ENCODE measurements around the gene GUCA2B. TPM values are rescaled to one million over a fixed set of nuclear protein-coding genes. Genes with fewer than 3 reads are reported as not detected.
A peak's percentile ranks its signal among the peaks of the same experiment; 100 is the strongest.

GUCA2B gene
- total RNA-seq, 1 experiment from 2014 or later, result 0.84 TPM

GRCh38 chr1:42165511-42166210 is 12.5 kb downstream of the GUCA2B start:
- peak; percentile 99 for DNase-seq (ENCODE audit: low spot score)

GRCh38 chr1:42167611-42168390 is 14.6 kb downstream of the GUCA2B start:
- DNase-seq (ENCODE audit: low spot score), result no peak

GRCh38 chr1:42168391-42168670 is 15.1 kb downstream of the GUCA2B start:
- DNase-seq (ENCODE audit: low spot score), result no peak

- DNase-seq (ENCODE audit: low spot score), result no peak
Measured at GRCh38 chr1:42168763-42169162, 15.6 kb downstream of the GUCA2B start.

GRCh38 chr1:42170779-42171621 is 17.8 kb downstream of the GUCA2B start:
- DNase-seq (ENCODE audit: low spot score), result no peak

GRCh38 chr1:42171679-42172266 is 18.6 kb downstream of the GUCA2B start:
- DNase-seq (ENCODE audit: low spot score), result no peak

GRCh38 chr1:42172381-42173133 is 19.3 kb downstream of the GUCA2B start:
- DNase-seq (ENCODE audit: low spot score), result no peak

- DNase-seq (ENCODE audit: low spot score), result peak; percentile 74
Measured at GRCh38 chr1:42173155-42173933, 20.1 kb downstream of the GUCA2B start.

GRCh38 chr1:42173961-42174735 is 20.9 kb downstream of the GUCA2B start:
- DNase-seq (ENCODE audit: low spot score), result peak; percentile 39

GRCh38 chr1:42175314-42176054 is 22.3 kb downstream of the GUCA2B start:
- DNase-seq (ENCODE audit: low spot score), result no peak

GRCh38 chr1:42176902-42177519 is 23.8 kb downstream of the GUCA2B start:
- DNase-seq (ENCODE audit: low spot score), result peak; percentile 65

GRCh38 chr1:42177541-42177981 is 24.4 kb downstream of the GUCA2B start:
- DNase-seq (ENCODE audit: low spot score), result peak; percentile 49

GRCh38 chr1:42178249-42178648 is 25.0 kb downstream of the GUCA2B start:
- DNase-seq (ENCODE audit: low spot score), result no peak

GRCh38 chr1:42179275-42179674 is 26.1 kb downstream of the GUCA2B start:
- DNase-seq (ENCODE audit: low spot score), result no peak

- no peak for DNase-seq (ENCODE audit: low spot score)
Measured at GRCh38 chr1:42179900-42180329, 26.7 kb downstream of the GUCA2B start.

- DNase-seq (ENCODE audit: low spot score), result no peak
Measured at GRCh38 chr1:42181687-42182086, 28.5 kb downstream of the GUCA2B start.

GRCh38 chr1:42183210-42183956 is 30.2 kb downstream of the GUCA2B start:
- DNase-seq (ENCODE audit: low spot score), result no peak

- no peak for DNase-seq (ENCODE audit: low spot score)
Measured at GRCh38 chr1:42183957-42184268, 30.7 kb downstream of the GUCA2B start.
